Activated B cell treated with CpG ODN at 0.5 μM for 24 hours (primary cell): ENCODE data around the gene TMEM94. TPM values are rescaled to one million over a fixed set of nuclear protein-coding genes. Genes with fewer than 3 reads are reported as not detected.

Experiments
- ATAC-seq: fragments of 200-7000 bp; cut with Tn5 transposase; one replicate; pipeline ENCODE4 v1.10.0; 2021; ENCODE audit warnings: low read depth, mild to moderate bottlenecking, moderate library complexity
- CTCF ChIA-PET: fragments of 350-600 bp; sonication (Branson Sonifier 250); formaldehyde crosslinking; loops from one replicate; lab custom pipeline; 2021; ENCODE audit warnings: antibody characterized with exemption; lab: Charles Lee
- POLR2A ChIA-PET: fragments of 350-600 bp; sonication (Branson Sonifier 250); formaldehyde crosslinking; loops from one replicate; lab custom pipeline; 2021; ENCODE audit warnings: antibody characterized with exemption; lab: Charles Lee
- DNase-seq: peaks from one replicate; pipeline ENCODE4 v3.0.0; 2022
- H3K27ac Mint-ChIP-seq: one replicate; pipeline ENCODE4 v1.8.0; 2020; ENCODE audit warnings: mixed read lengths
- H3K27me3 Mint-ChIP-seq: one replicate; pipeline ENCODE4 v1.8.0; 2021; ENCODE audit warnings: mixed read lengths
- H3K36me3 Mint-ChIP-seq: one replicate; pipeline ENCODE4 v1.8.0; 2021; ENCODE audit warnings: low read depth, mixed read lengths
- H3K4me1 Mint-ChIP-seq: one replicate; pipeline ENCODE4 v1.8.0; 2021; ENCODE audit warnings: mixed read lengths
- H3K4me3 Mint-ChIP-seq: one replicate; pipeline ENCODE4 v1.8.0; 2020; ENCODE audit warnings: mild to moderate bottlenecking, mixed read lengths
- H3K9me3 Mint-ChIP-seq: one replicate; pipeline ENCODE4 v1.8.0; 2020; ENCODE audit warnings: mixed read lengths
- intact Hi-C: fragments of 100-400 bp; cut with micrococcal nuclease; formaldehyde crosslinking; loops from one replicate; pipeline ENCODE4 v1.15.1; 2024
- total RNA-seq: library from RNA; stranded (reverse); gene quantifications from 2 replicates; pipeline ENCODE4 v1.2.3, GENCODE V29; 2022
- TF ChIP-seq, protein P1 (sequence below): fragments of 200-600 bp; IDR thresholded peaks from one replicate; pipeline ENCODE4 v1.8.0; 2022; ENCODE audit warnings: antibody characterized with exemption, mild to moderate bottlenecking

TMEM94 gene
- total RNA-seq, 1 donor from 2014 or later: 86.6 TPM

DNA sequence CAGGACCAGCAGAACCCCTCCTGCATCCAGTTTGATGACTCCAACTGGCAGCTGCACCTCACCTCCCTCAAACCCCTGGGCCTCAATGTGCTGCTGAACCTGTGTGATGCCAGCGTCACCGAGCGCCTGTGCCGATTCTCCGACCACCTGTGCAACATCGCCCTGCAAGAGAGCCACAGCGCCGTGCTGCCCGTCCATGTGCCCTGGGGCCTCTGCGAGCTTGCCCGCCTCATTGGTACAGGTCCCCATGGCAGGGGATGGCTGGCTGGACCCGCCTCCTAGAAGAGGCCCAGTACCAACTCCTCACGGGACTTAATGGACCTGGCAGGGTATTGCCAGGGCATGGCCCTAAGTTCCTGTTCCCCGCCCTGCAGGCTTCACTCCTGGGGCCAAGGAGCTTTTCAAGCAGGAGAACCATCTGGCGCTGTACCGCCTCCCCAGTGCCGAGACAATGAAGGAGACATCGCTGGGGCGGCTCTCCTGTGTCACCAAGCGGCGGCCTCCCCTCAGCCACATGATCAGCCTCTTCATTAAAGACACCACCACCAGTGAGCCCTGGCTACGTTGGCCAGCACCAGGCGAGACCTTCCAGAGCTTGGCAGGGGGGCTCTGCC is 36.2 kb downstream of the TMEM94 start:
- ChIA-PET CTCF (no interaction called here), POLR2A (no interaction called here)
- no peak overlapping the region for H3K27ac Mint-ChIP-seq
- no peaks in the 10 kb centered on the region for H3K27me3 Mint-ChIP-seq
- H3K4me3 Mint-ChIP-seq: no peak overlapping the region
- ATAC-seq (no peak), DNase-seq (no peak)
- no peaks in the 10 kb centered on the region for H3K9me3 Mint-ChIP-seq
- H3K4me1 Mint-ChIP-seq: peaks cover 12% of the 10 kb centered on the region
- intact Hi-C loops: no loop called here
- TF ChIP-seq, protein P1, sequence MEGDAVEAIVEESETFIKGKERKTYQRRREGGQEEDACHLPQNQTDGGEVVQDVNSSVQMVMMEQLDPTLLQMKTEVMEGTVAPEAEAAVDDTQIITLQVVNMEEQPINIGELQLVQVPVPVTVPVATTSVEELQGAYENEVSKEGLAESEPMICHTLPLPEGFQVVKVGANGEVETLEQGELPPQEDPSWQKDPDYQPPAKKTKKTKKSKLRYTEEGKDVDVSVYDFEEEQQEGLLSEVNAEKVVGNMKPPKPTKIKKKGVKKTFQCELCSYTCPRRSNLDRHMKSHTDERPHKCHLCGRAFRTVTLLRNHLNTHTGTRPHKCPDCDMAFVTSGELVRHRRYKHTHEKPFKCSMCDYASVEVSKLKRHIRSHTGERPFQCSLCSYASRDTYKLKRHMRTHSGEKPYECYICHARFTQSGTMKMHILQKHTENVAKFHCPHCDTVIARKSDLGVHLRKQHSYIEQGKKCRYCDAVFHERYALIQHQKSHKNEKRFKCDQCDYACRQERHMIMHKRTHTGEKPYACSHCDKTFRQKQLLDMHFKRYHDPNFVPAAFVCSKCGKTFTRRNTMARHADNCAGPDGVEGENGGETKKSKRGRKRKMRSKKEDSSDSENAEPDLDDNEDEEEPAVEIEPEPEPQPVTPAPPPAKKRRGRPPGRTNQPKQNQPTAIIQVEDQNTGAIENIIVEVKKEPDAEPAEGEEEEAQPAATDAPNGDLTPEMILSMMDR: no peak
- H3K36me3 Mint-ChIP-seq: peaks cover 55% of the 10 kb centered on the region

DNA sequence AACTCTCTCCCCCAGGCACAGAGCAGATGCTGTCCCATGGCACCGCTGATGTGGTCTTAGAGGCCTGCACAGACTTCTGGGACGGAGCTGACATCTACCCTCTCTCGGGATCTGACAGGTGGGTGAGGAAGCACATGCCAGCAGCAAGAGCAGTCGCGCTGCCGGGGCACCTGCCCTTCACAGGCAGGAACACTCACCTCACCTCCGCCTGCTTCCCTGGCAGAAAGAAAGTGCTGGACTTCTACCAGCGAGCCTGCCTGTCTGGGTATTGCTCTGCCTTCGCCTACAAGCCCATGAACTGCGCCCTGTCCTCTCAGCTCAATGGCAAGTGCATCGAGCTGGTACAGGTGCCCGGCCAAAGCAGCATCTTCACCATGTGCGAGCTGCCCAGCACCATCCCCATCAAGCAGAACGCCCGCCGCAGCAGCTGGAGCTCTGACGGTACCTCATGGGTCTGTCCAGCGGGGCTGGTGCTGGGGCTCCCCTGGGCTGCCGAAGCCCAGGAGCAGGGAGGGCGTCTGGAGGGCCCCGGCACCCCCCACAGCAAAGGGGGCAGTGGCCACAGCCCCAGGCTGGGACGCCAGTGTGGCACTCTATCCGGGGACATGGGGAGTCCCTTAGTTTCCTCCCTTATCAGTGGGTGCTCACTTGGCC is 37.2 kb downstream of the TMEM94 start:
- ATAC-seq (no peak), DNase-seq (no peak)
- ChIA-PET POLR2A (no interaction called here), CTCF (no interaction called here)
- Mint-ChIP-seq H3K4me3 (no peak overlapping the region), H3K27ac (no peak overlapping the region), H3K27me3 (no peaks in the 10 kb centered on the region), H3K4me1 (peaks cover 2% of the 10 kb centered on the region), H3K36me3 (peaks cover 62% of the 10 kb centered on the region), H3K9me3 (no peaks in the 10 kb centered on the region)
- intact Hi-C loops: no loop called here
- TF ChIP-seq, protein P1: no peak

DNA sequence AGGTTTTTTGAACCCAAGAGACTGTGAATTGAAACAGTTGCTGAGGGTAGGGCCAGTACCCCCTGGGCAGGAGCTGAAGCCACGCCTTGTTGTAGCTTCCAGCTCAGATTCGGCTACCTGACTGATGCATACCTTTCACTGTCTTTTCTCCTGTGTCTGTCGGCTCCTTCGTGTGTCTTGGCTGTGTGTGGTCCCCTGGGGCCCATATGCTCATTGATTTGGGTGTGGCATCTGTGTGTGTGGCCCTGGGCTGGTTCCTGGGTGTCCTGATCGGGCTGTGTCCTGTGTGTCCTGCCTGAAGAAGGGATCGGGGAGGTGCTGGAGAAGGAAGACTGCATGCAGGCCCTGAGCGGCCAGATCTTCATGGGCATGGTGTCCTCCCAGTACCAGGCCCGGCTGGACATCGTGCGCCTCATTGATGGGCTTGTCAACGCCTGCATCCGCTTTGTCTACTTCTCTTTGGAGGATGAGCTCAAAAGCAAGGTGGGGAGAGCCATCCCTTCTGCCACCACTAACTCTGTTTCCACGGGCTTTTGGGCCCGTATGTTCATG is 38.0 kb downstream of the TMEM94 start:
- no peaks in the 10 kb centered on the region for H3K9me3 Mint-ChIP-seq
- intact Hi-C loops: no loop called here
- DNase-seq (no peak), ATAC-seq (no peak)
- TF ChIP-seq, protein P1: no peak
- H3K27ac Mint-ChIP-seq: no peak overlapping the region
- H3K36me3 Mint-ChIP-seq: peaks cover 70% of the 10 kb centered on the region
- ChIA-PET POLR2A (no interaction called here), CTCF (no interaction called here)
- H3K27me3 Mint-ChIP-seq: no peaks in the 10 kb centered on the region
- no peaks in the 10 kb centered on the region for H3K4me1 Mint-ChIP-seq
- H3K4me3 Mint-ChIP-seq: no peak overlapping the region

DNA sequence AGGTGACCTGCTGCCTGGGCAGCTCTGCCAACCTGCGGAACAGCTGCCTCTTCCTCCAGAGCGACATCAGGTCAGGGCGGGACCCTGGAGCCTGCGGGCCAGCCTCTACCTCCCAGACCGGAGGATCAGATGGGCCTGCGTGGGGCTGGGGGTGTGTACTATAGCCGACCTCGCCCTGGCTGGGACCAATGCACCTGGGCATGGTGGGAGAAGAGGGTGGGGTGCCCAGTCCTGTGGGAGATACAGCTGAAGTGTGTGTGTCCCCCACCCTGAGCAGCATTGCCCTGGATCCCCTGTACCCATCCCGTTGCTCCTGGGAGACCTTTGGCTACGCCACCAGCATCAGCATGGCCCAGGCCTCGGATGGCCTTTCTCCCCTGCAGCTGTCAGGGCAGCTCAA is 39.6 kb downstream of the TMEM94 start:
- intact Hi-C loops: no loop called here
- peaks cover 69% of the 10 kb centered on the region for H3K36me3 Mint-ChIP-seq
- ChIA-PET POLR2A (interaction anchor here (0.6 kb wide), 1 partner anchor 45 kb away, joined by 3 read pairs; no protein-coding TSS in a partner anchor), CTCF (no interaction called here)
- no peaks in the 10 kb centered on the region for H3K4me1 Mint-ChIP-seq
- H3K9me3 Mint-ChIP-seq: no peaks in the 10 kb centered on the region
- no peak for ATAC-seq
- DNase-seq: no peak
- H3K27ac Mint-ChIP-seq: no peak overlapping the region
- TF ChIP-seq, protein P1: no peak
- no peaks in the 10 kb centered on the region for H3K27me3 Mint-ChIP-seq
- no peak overlapping the region for H3K4me3 Mint-ChIP-seq

DNA sequence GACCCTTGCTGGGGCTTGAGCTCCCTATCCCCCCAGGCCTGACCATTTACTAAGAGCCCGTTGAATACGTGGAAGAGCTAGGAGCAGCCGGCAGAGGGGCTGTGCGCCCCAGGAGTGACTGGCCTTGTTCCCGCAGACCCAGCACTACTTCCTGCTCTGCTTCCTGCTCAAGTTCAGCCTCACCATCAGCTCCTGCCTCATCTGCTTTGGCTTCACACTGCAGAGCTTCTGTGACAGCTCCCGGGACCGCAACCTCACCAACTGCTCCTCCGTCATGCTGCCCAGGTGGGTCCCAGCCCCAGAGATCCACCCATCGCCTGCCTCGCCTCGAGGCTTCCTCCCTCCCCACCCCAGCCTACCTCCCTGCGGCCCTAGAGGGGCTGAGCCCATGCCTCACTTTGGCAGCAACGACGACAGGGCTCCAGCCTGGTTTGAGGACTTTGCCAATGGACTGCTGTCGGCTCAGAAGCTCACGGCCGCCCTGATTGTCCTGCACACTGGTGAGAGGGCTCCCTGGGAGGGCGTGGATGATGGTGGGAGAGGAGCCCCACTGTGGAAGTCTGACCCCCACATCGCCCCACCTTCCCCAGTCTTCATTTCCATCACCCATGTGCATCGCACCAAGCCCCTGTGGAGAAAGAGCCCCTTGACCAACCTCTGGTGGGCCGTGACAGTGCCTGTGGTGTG is 41.7 kb downstream of the TMEM94 start:
- H3K4me1 Mint-ChIP-seq: no peaks in the 10 kb centered on the region
- intact Hi-C loops: no loop called here
- ChIA-PET POLR2A (interaction anchor here (0.6 kb wide), 1 partner anchor 102 kb away, joined by 3 read pairs; no protein-coding TSS in a partner anchor), CTCF (no interaction called here)
- peaks cover 52% of the 10 kb centered on the region for H3K36me3 Mint-ChIP-seq
- ATAC-seq (no peak), DNase-seq (no peak)
- H3K9me3 Mint-ChIP-seq: no peaks in the 10 kb centered on the region
- H3K4me3 Mint-ChIP-seq: no peak overlapping the region
- TF ChIP-seq, protein P1: no peak
- H3K27ac Mint-ChIP-seq: no peak overlapping the region
- no peaks in the 10 kb centered on the region for H3K27me3 Mint-ChIP-seq
